ENCODE data around the gene RRP1.

GRCh38 chr21:43835861-43836260 is 46.5 kb downstream of the RRP1 start:
- TF ChIP-seq, protein P1, sequence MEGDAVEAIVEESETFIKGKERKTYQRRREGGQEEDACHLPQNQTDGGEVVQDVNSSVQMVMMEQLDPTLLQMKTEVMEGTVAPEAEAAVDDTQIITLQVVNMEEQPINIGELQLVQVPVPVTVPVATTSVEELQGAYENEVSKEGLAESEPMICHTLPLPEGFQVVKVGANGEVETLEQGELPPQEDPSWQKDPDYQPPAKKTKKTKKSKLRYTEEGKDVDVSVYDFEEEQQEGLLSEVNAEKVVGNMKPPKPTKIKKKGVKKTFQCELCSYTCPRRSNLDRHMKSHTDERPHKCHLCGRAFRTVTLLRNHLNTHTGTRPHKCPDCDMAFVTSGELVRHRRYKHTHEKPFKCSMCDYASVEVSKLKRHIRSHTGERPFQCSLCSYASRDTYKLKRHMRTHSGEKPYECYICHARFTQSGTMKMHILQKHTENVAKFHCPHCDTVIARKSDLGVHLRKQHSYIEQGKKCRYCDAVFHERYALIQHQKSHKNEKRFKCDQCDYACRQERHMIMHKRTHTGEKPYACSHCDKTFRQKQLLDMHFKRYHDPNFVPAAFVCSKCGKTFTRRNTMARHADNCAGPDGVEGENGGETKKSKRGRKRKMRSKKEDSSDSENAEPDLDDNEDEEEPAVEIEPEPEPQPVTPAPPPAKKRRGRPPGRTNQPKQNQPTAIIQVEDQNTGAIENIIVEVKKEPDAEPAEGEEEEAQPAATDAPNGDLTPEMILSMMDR (IDR thresholded peaks at IDR 0.05): no peak
- TF ChIP-seq POLR2A (IDR thresholded peaks at IDR 0.05) (no peak), POLR2AphosphoS5 (IDR thresholded peaks at IDR 0.05; ENCODE audit: insufficient read depth in 1 of 2, low read depth in 1 of 2) (no peak)

Data from vagina (tissue), 2 donors.